RKO (cell line): ENCODE results near the gene GPR153.
A peak's percentile ranks its signal among the peaks of the same experiment; 100 is the strongest.
"Not testable (repeated sequence)": the region's sequence is repeated elsewhere in the genome, so short reads cannot be mapped to it uniquely, and the experiment has no call there.

ENCODE experiments used
- DNase-seq: peaks from one replicate; pipeline ENCODE4 v3.0.0-alpha.2; 2016; ENCODE audit warnings: low spot score

GPR153 gene

GRCh38 chr1:6260961-6261614 is at the start of gene GPR153:
Gene GPR153, minus strand, starts transcription at chr1:6261098. Its CDS starts 6,193 bp downstream, at chr1:6254905.
- DNase-seq, result peak; percentile 62

- DNase-seq, result no peak
These were observed 49.4 kb upstream of the GPR153 start for GRCh38 chr1:6310116-6310848.

GRCh38 chr1:6309564-6309963 is 48.7 kb upstream of the GPR153 start:
- no peak for DNase-seq

- no peak for DNase-seq
These were observed 47.6 kb upstream of the GPR153 start for GRCh38 chr1:6308449-6308848.

GRCh38 chr1:6307682-6308081 is 46.8 kb upstream of the GPR153 start:
- not testable (repeated sequence) for DNase-seq

- no peak for DNase-seq
These were observed 46.2 kb upstream of the GPR153 start for GRCh38 chr1:6307099-6307498.

- DNase-seq, result no peak
These were observed 42.6 kb upstream of the GPR153 start for GRCh38 chr1:6303397-6304012.

GRCh38 chr1:6302568-6302967 is 41.7 kb upstream of the GPR153 start:
- DNase-seq, result no peak

- DNase-seq, result peak; percentile 4
These were observed 40.6 kb upstream of the GPR153 start for GRCh38 chr1:6301526-6301925.

- no peak for DNase-seq
These were observed 39.6 kb upstream of the GPR153 start for GRCh38 chr1:6300342-6301048.

GRCh38 chr1:6299557-6300165 is 38.8 kb upstream of the GPR153 start:
- no peak for DNase-seq

- DNase-seq, result no peak
These were observed 38.1 kb upstream of the GPR153 start for GRCh38 chr1:6298940-6299465.

- no peak for DNase-seq
These were observed 37.6 kb upstream of the GPR153 start for GRCh38 chr1:6298530-6298929.

- no peak for DNase-seq
These were observed 35.0 kb upstream of the GPR153 start for GRCh38 chr1:6295910-6296309.

- no peak for DNase-seq
These were observed 34.1 kb upstream of the GPR153 start for GRCh38 chr1:6294890-6295556.

- no peak for DNase-seq
These were observed 33.4 kb upstream of the GPR153 start for GRCh38 chr1:6294080-6294889.

GRCh38 chr1:6292102-6292501 is 31.2 kb upstream of the GPR153 start:
- no peak for DNase-seq

- no peak for DNase-seq
These were observed 27.8 kb upstream of the GPR153 start for GRCh38 chr1:6288665-6289064.

- DNase-seq, result no peak
These were observed 27.1 kb upstream of the GPR153 start for GRCh38 chr1:6288026-6288425.

GRCh38 chr1:6287431-6287886 is 26.6 kb upstream of the GPR153 start:
- DNase-seq, result no peak
